BE2C (cell line): Measurements from ENCODE around the gene KCNJ6.

Experiments used
- DNase-seq: peaks from one replicate; pipeline ENCODE4 v3.0.0-alpha.2; 2020
- H3K27me3 ChIP-seq: fragments of 250-450 bp; sonication (Bioruptor Pico); 2 replicates; pipeline ENCODE4 v1.5.1; 2020; ENCODE audit warnings: mild to moderate bottlenecking
- H3K36me3 ChIP-seq: fragments of 250-450 bp; sonication (Bioruptor Pico); 2 replicates; pipeline ENCODE4 v1.5.1; 2020; ENCODE audit warnings: mild to moderate bottlenecking
- H3K4me1 ChIP-seq: fragments of 250-450 bp; sonication (Bioruptor Pico); 2 replicates; pipeline ENCODE4 v1.5.1; 2020
- H3K4me3 ChIP-seq: 2 replicates; pipeline ENCODE4 v1.5.1; 2011; ENCODE audit warnings: low read depth, low read length
- H3K9me3 ChIP-seq: fragments of 250-450 bp; sonication (Bioruptor Pico); 2 replicates; pipeline ENCODE4 v1.5.1; 2020
- CTCF ChIP-seq: IDR thresholded peaks from 2 replicates; pipeline ENCODE4 v1.5.1; 2012; ENCODE audit warnings: mild to moderate bottlenecking, low read depth, low read length

KCNJ6 gene

DNA sequence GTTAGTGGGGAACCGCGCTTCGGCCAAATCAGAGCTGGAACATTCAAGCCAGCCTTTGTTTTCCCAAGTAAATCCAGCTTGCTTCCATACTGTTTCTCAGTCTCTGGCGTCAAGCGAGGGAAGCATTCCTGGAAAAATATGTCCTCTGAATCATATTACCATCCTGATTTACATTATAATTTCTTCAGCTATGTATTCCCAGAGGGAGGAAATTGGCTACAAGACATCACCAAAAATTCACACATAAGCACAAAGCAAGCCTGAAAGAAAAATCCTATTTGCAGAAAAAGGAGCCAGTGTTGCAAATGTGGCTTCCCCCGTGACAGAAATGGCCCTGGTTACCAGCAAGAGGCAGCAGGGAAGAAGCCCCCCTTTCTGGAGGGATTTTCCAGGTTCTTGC is 233.3 kb downstream of the KCNJ6 start:
- Histone ChIP-seq H3K9me3 (no peaks in the 10 kb centered on the region), H3K4me1 (no peaks in the 10 kb centered on the region), H3K4me3 (no peak overlapping the region), H3K36me3 (no peaks in the 10 kb centered on the region), H3K27me3 (peaks cover 14% of the 10 kb centered on the region; the same call in 1 of the 2 replicates)
- no peak for TF ChIP-seq CTCF
- DNase-seq, result no peak

DNA sequence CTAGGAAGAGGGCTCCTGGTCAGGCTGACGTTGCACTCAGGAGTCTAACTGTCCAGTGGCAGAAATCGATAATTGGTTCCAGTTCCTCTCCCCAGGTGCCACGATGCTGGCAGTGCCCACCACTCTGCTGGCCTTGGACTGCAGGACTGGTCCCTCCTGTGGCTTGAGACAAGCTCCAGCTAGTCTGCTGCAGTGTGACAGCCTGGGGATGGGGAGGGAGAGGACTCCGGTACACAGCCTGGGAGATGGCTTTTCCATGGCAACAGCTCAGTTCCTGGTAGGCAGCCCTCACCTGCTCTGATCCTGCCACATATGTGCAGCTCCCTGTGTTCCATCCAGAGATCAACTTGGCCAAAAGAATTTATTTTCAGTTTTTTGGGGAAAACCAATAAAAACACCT is 239.3 kb downstream of the KCNJ6 start:
- H3K36me3 ChIP-seq, result no peaks in the 10 kb centered on the region
- H3K4me3 ChIP-seq, result no peak overlapping the region
- peaks cover 9% of the 10 kb centered on the region; the same call in 1 of the 2 replicates for H3K27me3 ChIP-seq
- no peaks in the 10 kb centered on the region for H3K4me1 ChIP-seq
- no peak for DNase-seq
- no peak for TF ChIP-seq CTCF
- no peaks in the 10 kb centered on the region for H3K9me3 ChIP-seq

DNA sequence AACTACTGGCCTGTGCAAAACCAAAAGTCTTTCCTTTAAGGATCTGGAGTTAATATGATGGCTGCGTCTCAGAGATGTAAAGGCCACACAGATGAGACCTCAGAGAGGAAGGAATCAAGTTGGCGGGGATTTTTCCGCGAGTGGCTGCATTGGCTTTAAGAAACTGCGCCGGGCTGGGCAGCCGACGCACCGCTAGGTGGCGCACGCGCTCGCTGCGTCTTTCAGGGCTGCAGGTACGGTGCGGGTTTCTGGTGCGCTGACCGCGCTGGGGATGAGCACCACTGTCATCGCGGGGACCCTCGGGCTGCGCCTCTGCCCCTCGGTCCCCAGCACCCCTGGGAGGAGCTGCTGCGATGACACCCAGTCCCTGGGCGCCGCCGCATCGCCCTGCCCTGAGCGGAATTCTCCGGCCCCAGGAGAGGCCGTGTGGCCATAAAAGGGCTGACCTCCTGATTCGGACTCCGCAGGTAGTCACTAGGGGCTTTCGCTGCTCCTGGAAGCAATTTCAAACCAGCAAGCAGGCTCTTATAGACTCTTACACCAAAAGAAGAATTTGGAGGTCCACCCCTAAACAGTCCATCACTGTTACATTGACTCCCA is 241.0 kb downstream of the KCNJ6 start:
- H3K36me3 ChIP-seq, result no peaks in the 10 kb centered on the region
- TF ChIP-seq CTCF, result peak; percentile 86
- H3K9me3 ChIP-seq, result no peaks in the 10 kb centered on the region
- no peak overlapping the region for H3K4me3 ChIP-seq
- peak; percentile 75 for DNase-seq
- H3K4me1 ChIP-seq, result no peaks in the 10 kb centered on the region
- H3K27me3 ChIP-seq, result peaks cover 9% of the 10 kb centered on the region; the same call in 1 of the 2 replicates

- Histone ChIP-seq H3K27me3 (peaks cover 9% of the 10 kb centered on the region; the same call in 1 of the 2 replicates), H3K4me1 (no peaks in the 10 kb centered on the region), H3K9me3 (no peaks in the 10 kb centered on the region), H3K36me3 (no peaks in the 10 kb centered on the region), H3K4me3 (no peak overlapping the region)
- no peak for TF ChIP-seq CTCF
- DNase-seq, result no peak
These were observed 242.3 kb downstream of the KCNJ6 start for GRCh38 chr21:37673801-37674575.

GRCh38 chr21:37671381-37671780 is 244.9 kb downstream of the KCNJ6 start:
- no peak for DNase-seq
- TF ChIP-seq CTCF, result no peak

GRCh38 chr21:37670883-37671282 is 245.4 kb downstream of the KCNJ6 start:
- TF ChIP-seq CTCF, result no peak
- peaks cover 9% of the 10 kb centered on the region; the same call in 1 of the 2 replicates for H3K27me3 ChIP-seq
- H3K4me3 ChIP-seq, result no peak overlapping the region
- H3K36me3 ChIP-seq, result no peaks in the 10 kb centered on the region
- H3K9me3 ChIP-seq, result no peaks in the 10 kb centered on the region
- H3K4me1 ChIP-seq, result no peaks in the 10 kb centered on the region
- DNase-seq, result no peak

More at GRCh38 chr21:37671381-37671780, 244.9 kb downstream of the KCNJ6 start:
- Histone ChIP-seq H3K9me3 (no peaks in the 10 kb centered on the region), H3K27me3 (peaks cover 9% of the 10 kb centered on the region; the same call in 1 of the 2 replicates), H3K4me3 (no peak overlapping the region), H3K4me1 (no peaks in the 10 kb centered on the region), H3K36me3 (no peaks in the 10 kb centered on the region)
